PFSK-1 (cell line): ENCODE results near the gene NAT8L.

ENCODE experiments used
- FOXP2 ChIP-seq: optimal IDR thresholded peaks from 2 replicates; pipeline ENCODE3; 2011; ENCODE audit warnings: borderline replicate concordance, control low read depth, inconsistent platforms; ENCODE audit not compliant: insufficient read depth; ENCODE audit errors: extremely low read length, extremely low read depth
- POLR2AphosphoS5 ChIP-seq: IDR thresholded peaks from 2 replicates; pipeline ENCODE4 v1.6.1; 2012; ENCODE audit warnings: low read depth, mild to moderate bottlenecking, control low read depth, low read length, moderate library complexity
- SIN3A ChIP-seq: IDR thresholded peaks from 2 replicates; pipeline ENCODE4 v1.6.1; 2012; ENCODE audit warnings: mild to moderate bottlenecking, low read length, moderate library complexity, borderline replicate concordance; ENCODE audit not compliant: insufficient read depth
- TAF1 ChIP-seq: IDR thresholded peaks from 2 replicates; pipeline ENCODE4 v1.6.1; 2012; ENCODE audit warnings: low read length, control low read depth, borderline replicate concordance; ENCODE audit not compliant: insufficient read depth
- TF ChIP-seq, protein P1 (sequence below), 2 experiments: IDR thresholded peaks; 2 replicates each; pipeline versions ENCODE4 v1.6.1 to v1.8.0; 2011 to 2012; ENCODE audit warnings: low read depth in 2 of 2, low read length in 2 of 2, control low read depth in 1 of 2, inconsistent platforms in 1 of 2, mild to moderate bottlenecking in 1 of 2, moderate library complexity in 1 of 2; ENCODE audit not compliant: insufficient read depth in 1 of 2

Gene NAT8L

DNA sequence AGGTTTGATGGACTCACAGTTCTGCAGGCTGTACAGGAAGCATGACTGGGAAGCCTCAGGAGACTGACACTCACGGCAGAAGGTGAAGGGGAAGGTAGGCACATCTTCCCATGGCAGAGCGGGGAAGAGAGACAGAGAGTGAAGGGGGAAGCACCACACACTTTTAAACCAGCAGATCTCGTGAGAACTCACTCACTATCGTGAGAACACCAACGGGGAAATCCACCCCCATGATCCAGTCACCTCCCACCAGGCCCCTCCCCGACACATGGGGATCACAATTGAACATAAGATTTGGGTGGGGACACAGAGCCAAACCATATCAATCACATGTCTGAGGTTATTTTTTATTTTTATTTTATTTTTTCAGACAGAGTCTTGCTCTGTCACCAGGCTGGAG is 4.9 kb upstream of the NAT8L start:
- no peak for TF ChIP-seq POLR2AphosphoS5
- TF ChIP-seq FOXP2, result no peak
- TF ChIP-seq, protein P1, sequence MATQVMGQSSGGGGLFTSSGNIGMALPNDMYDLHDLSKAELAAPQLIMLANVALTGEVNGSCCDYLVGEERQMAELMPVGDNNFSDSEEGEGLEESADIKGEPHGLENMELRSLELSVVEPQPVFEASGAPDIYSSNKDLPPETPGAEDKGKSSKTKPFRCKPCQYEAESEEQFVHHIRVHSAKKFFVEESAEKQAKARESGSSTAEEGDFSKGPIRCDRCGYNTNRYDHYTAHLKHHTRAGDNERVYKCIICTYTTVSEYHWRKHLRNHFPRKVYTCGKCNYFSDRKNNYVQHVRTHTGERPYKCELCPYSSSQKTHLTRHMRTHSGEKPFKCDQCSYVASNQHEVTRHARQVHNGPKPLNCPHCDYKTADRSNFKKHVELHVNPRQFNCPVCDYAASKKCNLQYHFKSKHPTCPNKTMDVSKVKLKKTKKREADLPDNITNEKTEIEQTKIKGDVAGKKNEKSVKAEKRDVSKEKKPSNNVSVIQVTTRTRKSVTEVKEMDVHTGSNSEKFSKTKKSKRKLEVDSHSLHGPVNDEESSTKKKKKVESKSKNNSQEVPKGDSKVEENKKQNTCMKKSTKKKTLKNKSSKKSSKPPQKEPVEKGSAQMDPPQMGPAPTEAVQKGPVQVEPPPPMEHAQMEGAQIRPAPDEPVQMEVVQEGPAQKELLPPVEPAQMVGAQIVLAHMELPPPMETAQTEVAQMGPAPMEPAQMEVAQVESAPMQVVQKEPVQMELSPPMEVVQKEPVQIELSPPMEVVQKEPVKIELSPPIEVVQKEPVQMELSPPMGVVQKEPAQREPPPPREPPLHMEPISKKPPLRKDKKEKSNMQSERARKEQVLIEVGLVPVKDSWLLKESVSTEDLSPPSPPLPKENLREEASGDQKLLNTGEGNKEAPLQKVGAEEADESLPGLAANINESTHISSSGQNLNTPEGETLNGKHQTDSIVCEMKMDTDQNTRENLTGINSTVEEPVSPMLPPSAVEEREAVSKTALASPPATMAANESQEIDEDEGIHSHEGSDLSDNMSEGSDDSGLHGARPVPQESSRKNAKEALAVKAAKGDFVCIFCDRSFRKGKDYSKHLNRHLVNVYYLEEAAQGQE (IDR thresholded peaks at IDR 0.05; ENCODE audit: insufficient read depth in 1 of 2, low read depth in 2 of 2, low read length in 2 of 2), result no peak
- no peak for TF ChIP-seq SIN3A
- no peak for TF ChIP-seq TAF1

DNA sequence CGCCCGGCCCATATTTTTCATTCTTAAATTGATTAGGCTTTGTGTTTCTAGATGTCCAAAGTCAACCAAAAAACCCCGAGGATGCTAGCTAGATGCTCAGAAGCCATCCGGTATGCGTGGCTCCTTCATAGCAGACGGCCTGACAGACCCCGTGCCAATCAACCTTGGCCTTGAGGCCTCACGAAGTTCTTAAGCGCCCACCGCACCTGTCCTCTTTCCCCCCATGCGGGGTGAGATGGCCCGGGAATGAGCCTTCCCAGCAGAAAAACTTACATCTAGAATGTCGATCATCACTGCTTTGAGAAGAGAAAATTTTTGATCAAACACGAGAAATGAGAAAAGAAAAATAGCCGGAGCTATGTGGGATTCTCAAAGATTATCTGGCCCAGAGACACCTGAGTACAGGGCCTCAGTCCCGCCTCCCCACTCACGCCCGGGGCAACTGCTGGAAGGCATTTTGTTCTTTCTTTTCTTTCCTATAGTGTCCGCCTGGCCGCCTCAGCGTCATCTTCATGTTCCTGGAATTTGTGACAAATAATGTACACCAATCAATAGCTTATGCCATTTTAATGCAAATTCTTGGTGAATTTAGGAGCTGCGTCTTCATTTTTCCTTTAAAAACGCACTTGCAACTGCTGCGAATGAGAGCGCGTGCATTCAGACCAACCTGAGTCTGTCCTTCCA is 1.6 kb upstream of the NAT8L start:
- TF ChIP-seq, protein P1 (IDR thresholded peaks at IDR 0.05; ENCODE audit: insufficient read depth in 1 of 2, low read depth in 2 of 2, low read length in 2 of 2), result no peak
- TF ChIP-seq SIN3A, result no peak

DNA sequence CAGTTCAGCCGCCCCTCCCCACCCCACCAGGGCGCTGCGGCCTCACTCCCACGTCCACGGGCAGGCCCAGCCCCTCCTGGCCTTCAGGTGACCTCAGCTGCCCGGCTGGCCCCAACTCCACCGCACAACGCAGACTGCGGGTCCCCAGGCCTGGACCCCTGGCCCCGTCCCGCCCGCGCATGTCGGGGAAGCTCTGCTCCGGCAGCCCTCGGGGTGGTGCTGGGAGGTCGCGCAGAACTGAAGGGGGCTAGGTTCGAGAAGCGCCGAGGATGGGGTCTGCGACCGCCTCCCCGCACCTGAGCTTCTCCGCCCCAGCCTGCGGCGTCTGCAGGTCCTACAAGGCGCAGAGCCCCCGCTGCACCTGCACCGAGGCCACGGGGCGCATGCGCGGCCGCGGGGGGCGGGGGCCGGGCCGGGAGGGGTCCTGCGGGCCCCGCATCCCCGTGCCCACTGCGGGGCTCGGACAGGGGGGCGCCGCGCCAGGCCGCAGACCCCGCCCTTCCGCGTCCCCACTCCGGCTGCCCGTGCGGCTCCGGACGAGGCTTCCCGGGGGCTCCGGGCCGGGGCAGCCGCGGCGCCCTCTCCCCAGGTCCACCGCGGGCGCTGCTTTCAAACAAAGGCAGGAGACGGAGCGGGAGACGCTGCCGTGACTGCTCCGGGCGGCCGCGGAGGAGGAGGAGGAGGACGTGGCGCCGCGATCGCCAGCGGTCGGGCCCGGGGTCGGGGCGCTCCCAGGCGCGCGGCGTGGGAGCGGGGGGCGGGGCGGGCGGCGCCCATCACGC is 672 bp upstream of the NAT8L start:
- TF ChIP-seq SIN3A (no peak), TAF1 (no peak), FOXP2 (no peak), POLR2AphosphoS5 (no peak)
- TF ChIP-seq, protein P1 (IDR thresholded peaks at IDR 0.05; ENCODE audit: insufficient read depth in 1 of 2, low read depth in 2 of 2, low read length in 2 of 2), result no peak

DNA sequence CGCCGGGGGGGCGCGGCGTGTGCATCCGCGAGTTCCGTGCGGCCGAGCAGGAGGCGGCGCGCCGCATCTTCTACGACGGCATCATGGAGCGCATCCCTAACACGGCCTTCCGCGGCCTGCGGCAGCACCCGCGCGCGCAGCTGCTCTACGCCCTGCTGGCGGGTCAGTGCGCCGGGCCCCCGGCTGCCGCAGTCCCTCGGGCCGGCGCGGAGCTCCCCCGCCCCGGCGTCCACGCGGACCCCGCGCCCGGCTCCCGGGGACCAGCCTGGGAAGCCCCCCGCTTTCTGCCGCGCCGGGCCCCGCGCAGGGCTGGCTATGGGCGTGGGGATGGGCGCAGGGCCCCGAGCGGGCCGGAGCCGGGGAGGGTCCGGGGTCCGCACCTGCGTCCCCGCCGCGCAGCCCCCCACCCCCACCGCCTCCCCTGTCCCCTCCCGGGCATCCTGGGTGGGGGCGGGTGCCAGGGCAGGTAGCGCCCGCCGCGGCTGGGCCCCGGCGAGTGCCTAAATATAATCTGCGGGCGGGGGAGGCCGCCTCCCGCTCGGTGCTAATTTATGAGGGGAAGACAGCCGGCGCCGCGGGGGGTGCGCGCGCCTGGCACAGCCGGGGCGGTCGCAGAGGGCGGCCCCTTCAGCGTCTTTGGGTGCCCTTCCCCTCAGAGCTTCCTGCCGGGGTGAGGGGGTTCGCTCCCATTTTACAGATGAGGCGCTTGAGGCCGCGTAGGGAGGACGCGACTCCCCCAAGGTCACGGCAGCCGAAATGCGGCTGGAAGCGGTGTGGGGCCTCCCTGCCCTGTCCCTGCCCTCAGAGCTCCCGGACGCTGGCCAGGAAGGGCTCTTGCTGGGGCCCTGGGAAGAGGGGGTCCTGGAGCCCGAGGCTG is 837 bp downstream of the NAT8L start:
- TF ChIP-seq POLR2AphosphoS5 (no peak), FOXP2 (no peak), TAF1 (no peak), SIN3A (no peak)
- TF ChIP-seq, protein P1 (IDR thresholded peaks at IDR 0.05; ENCODE audit: insufficient read depth in 1 of 2, low read depth in 2 of 2, low read length in 2 of 2), result no peak
